SK-N-SH treated with all-trans-retinoic acid at 6 μM for 48 hours (cell line): ENCODE results near the gene TAS2R14.

Source experiments
- ATAC-seq: fragments of 200-7000 bp; cut with Tn5 transposase; 3 replicates; pipeline ENCODE4 v1.9.1; 2020; ENCODE audit warnings: mild to moderate bottlenecking, moderate library complexity
- CSDC2 ChIP-seq: fragments of 250-450 bp; sonication (Bioruptor Pico); IDR thresholded peaks from 2 replicates; pipeline ENCODE4 v1.5.0; 2020; ENCODE audit warnings: mild to moderate bottlenecking, moderate library complexity
- ESRRG ChIP-seq: fragments of 250-450 bp; sonication (Bioruptor Pico); IDR thresholded peaks from 2 replicates; pipeline ENCODE4 v1.6.1; 2021; ENCODE audit warnings: mild to moderate bottlenecking
- GLIS3 ChIP-seq: fragments of 250-450 bp; sonication (Bioruptor Pico); IDR thresholded peaks from 2 replicates; pipeline ENCODE4 v1.5.0; 2020; ENCODE audit warnings: mild to moderate bottlenecking, moderate library complexity
- ISL1 ChIP-seq: fragments of 250-450 bp; sonication (Bioruptor Pico); IDR thresholded peaks from 2 replicates; pipeline ENCODE4 v2.1.2; 2022; ENCODE audit warnings: mild to moderate bottlenecking, moderate library complexity
- PPARA ChIP-seq: fragments of 250-450 bp; sonication (Bioruptor Pico); IDR thresholded peaks from 2 replicates; pipeline ENCODE4 v1.5.0; 2020; ENCODE audit warnings: mild to moderate bottlenecking, borderline replicate concordance
- RARB ChIP-seq: fragments of 250-450 bp; sonication (Bioruptor Pico); IDR thresholded peaks from 2 replicates; pipeline ENCODE4 v1.8.0; 2021; ENCODE audit warnings: mild to moderate bottlenecking, moderate library complexity
- SNAI2 ChIP-seq: fragments of 250-450 bp; sonication (Bioruptor Pico); IDR thresholded peaks from 2 replicates; pipeline ENCODE4 v1.5.0; 2020; ENCODE audit warnings: mild to moderate bottlenecking, moderate library complexity
- TCF4 ChIP-seq: fragments of 250-450 bp; sonication (Bioruptor Pico); IDR thresholded peaks from 2 replicates; pipeline ENCODE4 v1.8.0; 2021; ENCODE audit warnings: mild to moderate bottlenecking, moderate library complexity, borderline replicate concordance
- ZC3H10 ChIP-seq: fragments of 250-450 bp; sonication (Bioruptor Pico); IDR thresholded peaks from 2 replicates; pipeline ENCODE4 v1.5.1; 2021; ENCODE audit warnings: mild to moderate bottlenecking, moderate library complexity
- ZFP3 ChIP-seq: fragments of 250-450 bp; sonication (Bioruptor Pico); IDR thresholded peaks from 2 replicates; pipeline ENCODE4 v1.5.0; 2020; ENCODE audit warnings: mild to moderate bottlenecking, moderate library complexity
- ZFP30 ChIP-seq: fragments of 450-650 bp; formaldehyde crosslinking; IDR thresholded peaks from 2 replicates; pipeline ENCODE4 v1.5.0; 2022; ENCODE audit warnings: mild to moderate bottlenecking, moderate library complexity
- ZNF565 ChIP-seq: fragments of 450-650 bp; formaldehyde crosslinking; conservative IDR thresholded peaks from 2 replicates; pipeline ENCODE4 v1.5.0; 2020; ENCODE audit warnings: low read depth, mild to moderate bottlenecking, moderate library complexity
- ZNF8 ChIP-seq: fragments of 450-650 bp; formaldehyde crosslinking; IDR thresholded peaks from 2 replicates; pipeline ENCODE4 v1.5.0; 2020; ENCODE audit warnings: mild to moderate bottlenecking, moderate library complexity
- TF ChIP-seq, protein P1 (sequence below): fragments of 250-450 bp; sonication (Bioruptor Pico); IDR thresholded peaks from 2 replicates; pipeline ENCODE4 v1.5.1; 2021; ENCODE audit warnings: mild to moderate bottlenecking, moderate library complexity
- TF ChIP-seq, protein P2 (sequence below): fragments of 250-450 bp; sonication (Bioruptor Pico); IDR thresholded peaks from 2 replicates; pipeline ENCODE4 v1.8.0; 2020; ENCODE audit warnings: mild to moderate bottlenecking, moderate library complexity, borderline replicate concordance
- TF ChIP-seq, protein P3 (sequence below): fragments of 250-450 bp; sonication (Bioruptor Pico); IDR thresholded peaks from 2 replicates; pipeline ENCODE4 v1.5.0; 2020; ENCODE audit warnings: mild to moderate bottlenecking, moderate library complexity

TAS2R14 gene

DNA sequence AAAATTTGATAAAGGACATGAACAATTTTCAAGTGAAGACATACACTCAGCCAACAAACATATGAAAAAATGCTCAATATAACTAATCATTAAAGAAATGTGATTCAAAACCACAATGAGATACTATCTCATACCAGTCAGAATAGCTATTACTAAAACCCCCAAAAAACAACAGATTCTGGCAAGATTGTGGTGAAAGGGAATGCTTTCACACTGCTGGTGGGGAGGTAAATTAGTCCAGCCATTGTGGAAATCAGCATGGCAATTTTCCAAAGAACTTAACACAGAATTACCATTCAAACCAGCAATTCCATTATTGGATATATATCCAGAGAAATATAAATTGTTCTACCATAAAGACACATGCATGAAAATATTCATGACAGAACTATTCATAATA lies 18.7 kb upstream of the TAS2R14 start (continued):
- TF ChIP-seq, protein P1, sequence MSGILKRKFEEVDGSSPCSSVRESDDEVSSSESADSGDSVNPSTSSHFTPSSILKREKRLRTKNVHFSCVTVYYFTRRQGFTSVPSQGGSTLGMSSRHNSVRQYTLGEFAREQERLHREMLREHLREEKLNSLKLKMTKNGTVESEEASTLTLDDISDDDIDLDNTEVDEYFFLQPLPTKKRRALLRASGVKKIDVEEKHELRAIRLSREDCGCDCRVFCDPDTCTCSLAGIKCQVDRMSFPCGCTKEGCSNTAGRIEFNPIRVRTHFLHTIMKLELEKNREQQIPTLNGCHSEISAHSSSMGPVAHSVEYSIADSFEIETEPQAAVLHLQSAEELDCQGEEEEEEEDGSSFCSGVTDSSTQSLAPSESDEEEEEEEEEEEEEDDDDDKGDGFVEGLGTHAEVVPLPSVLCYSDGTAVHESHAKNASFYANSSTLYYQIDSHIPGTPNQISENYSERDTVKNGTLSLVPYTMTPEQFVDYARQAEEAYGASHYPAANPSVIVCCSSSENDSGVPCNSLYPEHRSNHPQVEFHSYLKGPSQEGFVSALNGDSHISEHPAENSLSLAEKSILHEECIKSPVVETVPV (CRISPR knock-in tag): no peak
- TF ChIP-seq ZC3H10 (CRISPR knock-in tag) (no peak), ISL1 (no peak)

DNA sequence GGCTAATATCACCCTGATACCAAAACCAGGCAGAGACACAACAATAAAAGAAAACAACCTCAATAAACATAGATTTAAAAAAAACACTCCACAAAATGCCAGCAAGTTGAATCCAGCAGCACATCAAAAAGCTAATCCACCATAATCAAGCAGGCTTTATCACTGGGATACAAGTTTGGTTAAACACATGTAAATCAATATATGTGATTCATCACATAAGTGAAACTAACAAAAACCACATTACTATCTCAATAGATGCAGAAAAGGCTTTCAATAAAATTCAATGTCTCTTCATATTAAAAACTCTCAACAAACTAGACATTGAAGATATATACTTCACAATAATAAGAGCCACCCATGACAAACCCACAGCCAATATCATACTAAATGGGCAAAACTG lies 17.0 kb upstream of the TAS2R14 start:
- no peak for TF ChIP-seq ZNF565 (CRISPR knock-in tag)
- TF ChIP-seq, protein P2, sequence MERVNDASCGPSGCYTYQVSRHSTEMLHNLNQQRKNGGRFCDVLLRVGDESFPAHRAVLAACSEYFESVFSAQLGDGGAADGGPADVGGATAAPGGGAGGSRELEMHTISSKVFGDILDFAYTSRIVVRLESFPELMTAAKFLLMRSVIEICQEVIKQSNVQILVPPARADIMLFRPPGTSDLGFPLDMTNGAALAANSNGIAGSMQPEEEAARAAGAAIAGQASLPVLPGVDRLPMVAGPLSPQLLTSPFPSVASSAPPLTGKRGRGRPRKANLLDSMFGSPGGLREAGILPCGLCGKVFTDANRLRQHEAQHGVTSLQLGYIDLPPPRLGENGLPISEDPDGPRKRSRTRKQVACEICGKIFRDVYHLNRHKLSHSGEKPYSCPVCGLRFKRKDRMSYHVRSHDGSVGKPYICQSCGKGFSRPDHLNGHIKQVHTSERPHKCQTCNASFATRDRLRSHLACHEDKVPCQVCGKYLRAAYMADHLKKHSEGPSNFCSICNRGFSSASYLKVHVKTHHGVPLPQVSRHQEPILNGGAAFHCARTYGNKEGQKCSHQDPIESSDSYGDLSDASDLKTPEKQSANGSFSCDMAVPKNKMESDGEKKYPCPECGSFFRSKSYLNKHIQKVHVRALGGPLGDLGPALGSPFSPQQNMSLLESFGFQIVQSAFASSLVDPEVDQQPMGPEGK (CRISPR knock-in tag): no peak
- TF ChIP-seq, protein P1 (CRISPR knock-in tag): no peak
- TF ChIP-seq CSDC2 (CRISPR knock-in tag): no peak
- TF ChIP-seq PPARA: no peak
- no peak for TF ChIP-seq ZNF8
- TF ChIP-seq ESRRG (CRISPR knock-in tag): no peak
- TF ChIP-seq ZFP30 (CRISPR knock-in tag): no peak
- no peak for TF ChIP-seq TCF4
- TF ChIP-seq, protein P3, sequence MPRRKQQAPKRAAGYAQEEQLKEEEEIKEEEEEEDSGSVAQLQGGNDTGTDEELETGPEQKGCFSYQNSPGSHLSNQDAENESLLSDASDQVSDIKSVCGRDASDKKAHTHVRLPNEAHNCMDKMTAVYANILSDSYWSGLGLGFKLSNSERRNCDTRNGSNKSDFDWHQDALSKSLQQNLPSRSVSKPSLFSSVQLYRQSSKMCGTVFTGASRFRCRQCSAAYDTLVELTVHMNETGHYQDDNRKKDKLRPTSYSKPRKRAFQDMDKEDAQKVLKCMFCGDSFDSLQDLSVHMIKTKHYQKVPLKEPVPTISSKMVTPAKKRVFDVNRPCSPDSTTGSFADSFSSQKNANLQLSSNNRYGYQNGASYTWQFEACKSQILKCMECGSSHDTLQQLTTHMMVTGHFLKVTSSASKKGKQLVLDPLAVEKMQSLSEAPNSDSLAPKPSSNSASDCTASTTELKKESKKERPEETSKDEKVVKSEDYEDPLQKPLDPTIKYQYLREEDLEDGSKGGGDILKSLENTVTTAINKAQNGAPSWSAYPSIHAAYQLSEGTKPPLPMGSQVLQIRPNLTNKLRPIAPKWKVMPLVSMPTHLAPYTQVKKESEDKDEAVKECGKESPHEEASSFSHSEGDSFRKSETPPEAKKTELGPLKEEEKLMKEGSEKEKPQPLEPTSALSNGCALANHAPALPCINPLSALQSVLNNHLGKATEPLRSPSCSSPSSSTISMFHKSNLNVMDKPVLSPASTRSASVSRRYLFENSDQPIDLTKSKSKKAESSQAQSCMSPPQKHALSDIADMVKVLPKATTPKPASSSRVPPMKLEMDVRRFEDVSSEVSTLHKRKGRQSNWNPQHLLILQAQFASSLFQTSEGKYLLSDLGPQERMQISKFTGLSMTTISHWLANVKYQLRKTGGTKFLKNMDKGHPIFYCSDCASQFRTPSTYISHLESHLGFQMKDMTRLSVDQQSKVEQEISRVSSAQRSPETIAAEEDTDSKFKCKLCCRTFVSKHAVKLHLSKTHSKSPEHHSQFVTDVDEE: no peak
- TF ChIP-seq SNAI2 (CRISPR knock-in tag): no peak
- no peak for TF ChIP-seq ZFP3 (CRISPR knock-in tag)
- ATAC-seq: no peak

DNA sequence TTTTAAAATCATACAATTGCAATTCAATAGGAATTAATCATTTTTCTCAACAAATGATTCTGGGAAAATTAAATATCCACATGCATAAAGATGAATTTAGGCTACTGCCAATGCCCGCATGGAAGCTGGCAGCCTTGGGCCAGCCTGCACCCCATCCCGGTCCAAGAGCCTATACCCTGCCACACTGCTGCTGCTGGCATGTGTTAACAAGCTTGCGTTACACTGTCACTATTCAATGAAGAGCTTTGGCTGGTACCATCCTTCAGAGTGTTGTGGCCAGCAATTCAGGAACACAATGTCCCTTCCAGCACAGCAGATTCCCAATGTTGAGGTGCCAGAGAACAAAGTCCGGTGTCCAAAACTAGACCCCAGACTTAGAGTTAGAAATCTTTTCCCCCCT lies 13.6 kb upstream of the TAS2R14 start:
- no peak for ATAC-seq
- no peak for TF ChIP-seq ISL1
- TF ChIP-seq SNAI2 (CRISPR knock-in tag): no peak
- TF ChIP-seq RARB (CRISPR knock-in tag): no peak
- no peak for TF ChIP-seq ZNF565 (CRISPR knock-in tag)
- TF ChIP-seq ZNF8: no peak
- no peak for TF ChIP-seq GLIS3 (CRISPR knock-in tag)
- no peak for TF ChIP-seq TCF4
- TF ChIP-seq, protein P3: no peak
- TF ChIP-seq, protein P2 (CRISPR knock-in tag): no peak
- TF ChIP-seq CSDC2 (CRISPR knock-in tag): no peak
- TF ChIP-seq ESRRG (CRISPR knock-in tag): no peak
